CD4-positive, CD25-positive, alpha-beta regulatory T cell (primary cell): Measurements from ENCODE around the gene CEP89. TPM values are rescaled to one million over a fixed set of nuclear protein-coding genes. Genes with fewer than 3 reads are reported as not detected.
"Not testable (repeated sequence)": the region's sequence is repeated elsewhere in the genome, so short reads cannot be mapped to it uniquely, and the experiment has no call there.

ENCODE experiments used
- ATAC-seq, 2 donors: fragments of 150-1000 bp; cut with Tn5 transposase; one replicate each; pipeline ENCODE4 v1.10.0; 2021; ENCODE audit warnings: low read depth in 2 of 2, moderate number of reproducible peaks in 2 of 2, moderate library complexity in 1 of 2
- DNase-seq, 3 donors: peaks; one replicate each; pipeline versions ENCODE4 v3.0.0 to v3.0.0-alpha.2; 2012 to 2022; ENCODE audit warnings: mixed read lengths in 1 of 3
- H3K27ac ChIP-seq: one replicate; pipeline ENCODE4 v1.7.0; 2013; ENCODE audit warnings: mild to moderate bottlenecking, low read length; ENCODE audit not compliant: insufficient read depth, poor library complexity, severe bottlenecking
- H3K27me3 ChIP-seq: one replicate; pipeline ENCODE4 v1.7.0; 2013; ENCODE audit warnings: low read length; ENCODE audit not compliant: control insufficient read depth, insufficient read depth
- H3K36me3 ChIP-seq: one replicate; pipeline ENCODE4 v1.7.0; 2013; ENCODE audit warnings: mild to moderate bottlenecking, low read length, moderate library complexity; ENCODE audit not compliant: control insufficient read depth, insufficient read depth
- H3K4me1 ChIP-seq: 2 replicates; pipeline ENCODE4 v1.7.0; 2013; ENCODE audit warnings: mild to moderate bottlenecking, low read length; ENCODE audit not compliant: insufficient read depth, control insufficient read depth, poor library complexity, severe bottlenecking
- H3K4me3 ChIP-seq: one replicate; pipeline ENCODE4 v1.7.0; 2013; ENCODE audit warnings: low read depth, mild to moderate bottlenecking, low read length, moderate library complexity
- H3K9me3 ChIP-seq, 2 experiments: 1 replicate in 1 of 2; 2 replicates in 1 of 2; pipeline ENCODE4 v1.7.0; 2013; ENCODE audit warnings: low read length in 2 of 2, mild to moderate bottlenecking in 1 of 2, moderate library complexity in 1 of 2; ENCODE audit not compliant: control insufficient read depth in 2 of 2
- H3K27ac Mint-ChIP-seq, 3 donors: one replicate each; pipeline ENCODE4 v1.8.0; 2020 to 2022; ENCODE audit warnings: mild to moderate bottlenecking in 3 of 3, mixed read lengths in 3 of 3, moderate library complexity in 2 of 3
- H3K27me3 Mint-ChIP-seq: one replicate; pipeline ENCODE4 v1.8.0; 2022; ENCODE audit warnings: mild to moderate bottlenecking, mixed read lengths
- H3K36me3 Mint-ChIP-seq: one replicate; pipeline ENCODE4 v1.8.0; 2020; ENCODE audit warnings: mixed read lengths
- H3K4me1 Mint-ChIP-seq, 4 donors: one replicate each; pipeline ENCODE4 v1.8.0; 2020 to 2022; ENCODE audit warnings: mixed read lengths in 4 of 4, mild to moderate bottlenecking in 1 of 4
- H3K4me3 Mint-ChIP-seq, 4 donors: one replicate each; pipeline ENCODE4 v1.8.0; 2020 to 2022; ENCODE audit warnings: mild to moderate bottlenecking in 4 of 4, mixed read lengths in 4 of 4, moderate library complexity in 3 of 4
- H3K9me3 Mint-ChIP-seq, 7 donors: one replicate each; pipeline ENCODE4 v1.8.0; 2020 to 2022; ENCODE audit warnings: mixed read lengths in 7 of 7, mild to moderate bottlenecking in 3 of 7, moderate library complexity in 2 of 7
- polyA plus RNA-seq, 4 donors: library from polyadenylated mRNA; unstranded; fragments of 300-500 nt; fragmentation: Illumina TruSeq; gene quantifications; one replicate each; pipeline ENCODE4 v1.2.3, GENCODE V29; 2021
- total RNA-seq: library from RNA; stranded (reverse); gene quantifications from one replicate; pipeline ENCODE4 v1.2.3, GENCODE V29; 2022

CEP89 gene
- total and polyA plus RNA-seq, 5 donors from 2014 or later, result 8.7 to 11.3 (median 10.2) TPM

DNA sequence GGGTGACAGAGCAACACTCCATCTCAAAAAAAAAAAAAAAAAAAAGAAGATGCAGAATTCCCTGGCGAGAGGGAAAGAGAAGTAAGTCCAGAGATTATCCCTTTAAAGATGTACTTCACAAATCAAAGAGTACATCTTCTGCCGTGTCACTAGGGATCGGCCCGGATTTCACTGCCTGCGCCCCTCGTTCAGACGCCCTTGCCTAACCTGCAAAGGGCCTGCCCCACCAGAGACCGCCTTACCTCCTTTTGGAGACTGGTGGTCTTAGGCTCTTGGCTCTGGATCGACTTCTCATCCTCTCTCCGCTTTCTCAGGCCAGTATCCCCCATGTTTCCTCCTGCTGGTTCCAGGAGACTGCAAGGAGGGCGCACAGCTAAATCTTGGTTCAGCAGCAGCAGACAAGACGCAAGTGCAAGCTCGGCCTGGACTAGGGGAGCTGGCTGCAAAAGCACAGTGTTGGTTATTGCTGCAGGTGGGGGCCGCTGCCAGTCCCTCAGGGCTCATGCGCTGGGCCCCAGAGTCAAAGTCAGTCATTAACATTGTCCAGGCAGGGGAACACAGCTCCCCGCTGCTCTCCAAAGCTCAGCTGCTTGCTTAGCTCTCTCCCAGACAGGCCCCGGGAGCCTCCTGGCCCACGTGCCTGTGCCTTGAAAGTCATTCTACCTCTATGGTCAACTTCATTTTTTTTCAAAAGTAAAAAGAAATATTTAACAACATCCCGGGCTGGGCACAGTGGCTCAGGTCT lies 103.4 kb downstream of the CEP89 start:
- no peaks in the 10 kb centered on the region for H3K27me3 ChIP-seq
- H3K4me1 ChIP-seq, result no peaks in the 10 kb centered on the region
- no peak overlapping the region for H3K27ac Mint-ChIP-seq
- no peak for DNase-seq
- peaks cover 0 to 2% (median 0%) of the 10 kb centered on the region in 4 donors for H3K4me1 Mint-ChIP-seq
- H3K9me3 ChIP-seq, result no peaks in the 10 kb centered on the region
- H3K4me3 Mint-ChIP-seq, result no peak overlapping the region
- no peaks in the 10 kb centered on the region for H3K36me3 ChIP-seq
- H3K36me3 Mint-ChIP-seq, result no peaks in the 10 kb centered on the region
- no peak for ATAC-seq
- H3K27ac ChIP-seq, result no peak overlapping the region
- peaks cover 0 to 2% (median 0%) of the 10 kb centered on the region in 7 donors for H3K9me3 Mint-ChIP-seq
- H3K27me3 Mint-ChIP-seq, result peaks cover 4% of the 10 kb centered on the region
- no peak overlapping the region for H3K4me3 ChIP-seq

- not testable (repeated sequence) for H3K27me3 ChIP-seq, H3K4me3 ChIP-seq, H3K36me3 ChIP-seq, H3K27ac Mint-ChIP-seq, H3K4me1 Mint-ChIP-seq, H3K27ac ChIP-seq, H3K4me3 Mint-ChIP-seq, H3K27me3 Mint-ChIP-seq, DNase-seq, H3K4me1 ChIP-seq, H3K36me3 Mint-ChIP-seq, ATAC-seq, H3K9me3 ChIP-seq, H3K9me3 Mint-ChIP-seq
Measured at GRCh38 chr19:32867436-32867835, 104.3 kb downstream of the CEP89 start.

GRCh38 chr19:32866564-32867265 lies 105.0 kb downstream of the CEP89 start:
- ATAC-seq (no peak), DNase-seq (no peak)
- Histone ChIP-seq H3K4me3 (no peak overlapping the region), H3K36me3 (no peaks in the 10 kb centered on the region), H3K27me3 (no peaks in the 10 kb centered on the region), H3K9me3 (no peaks in the 10 kb centered on the region), H3K27ac (no peak overlapping the region), H3K4me1 (no peaks in the 10 kb centered on the region)
- no peaks in the 10 kb centered on the region for H3K9me3 Mint-ChIP-seq
- peaks cover 4% of the 10 kb centered on the region for H3K27me3 Mint-ChIP-seq
- H3K27ac Mint-ChIP-seq, result peak overlapping the region in 1 of 3 donors; percentile 15
- H3K4me1 Mint-ChIP-seq, result peaks cover 0 to 2% (median 0%) of the 10 kb centered on the region in 4 donors
- no peaks in the 10 kb centered on the region for H3K36me3 Mint-ChIP-seq
- H3K4me3 Mint-ChIP-seq, result no peak overlapping the region

GRCh38 chr19:32866061-32866460 lies 105.7 kb downstream of the CEP89 start:
- no peak overlapping the region for H3K4me3 ChIP-seq
- H3K36me3 ChIP-seq, result no peaks in the 10 kb centered on the region
- no peaks in the 10 kb centered on the region for H3K27me3 ChIP-seq
- Mint-ChIP-seq H3K4me3 (peak overlapping the region in 1 of 4 donors; percentile 65), H3K27me3 (no peaks in the 10 kb centered on the region), H3K4me1 (peaks cover 0 to 2% (median 0%) of the 10 kb centered on the region in 4 donors), H3K27ac (peak overlapping the region in 2 of 3 donors; percentile 14 to 42), H3K9me3 (no peaks in the 10 kb centered on the region), H3K36me3 (no peaks in the 10 kb centered on the region)
- no peak overlapping the region for H3K27ac ChIP-seq
- no peaks in the 10 kb centered on the region for H3K9me3 ChIP-seq
- H3K4me1 ChIP-seq, result no peaks in the 10 kb centered on the region
- ATAC-seq (no peak), DNase-seq (no peak)

DNA sequence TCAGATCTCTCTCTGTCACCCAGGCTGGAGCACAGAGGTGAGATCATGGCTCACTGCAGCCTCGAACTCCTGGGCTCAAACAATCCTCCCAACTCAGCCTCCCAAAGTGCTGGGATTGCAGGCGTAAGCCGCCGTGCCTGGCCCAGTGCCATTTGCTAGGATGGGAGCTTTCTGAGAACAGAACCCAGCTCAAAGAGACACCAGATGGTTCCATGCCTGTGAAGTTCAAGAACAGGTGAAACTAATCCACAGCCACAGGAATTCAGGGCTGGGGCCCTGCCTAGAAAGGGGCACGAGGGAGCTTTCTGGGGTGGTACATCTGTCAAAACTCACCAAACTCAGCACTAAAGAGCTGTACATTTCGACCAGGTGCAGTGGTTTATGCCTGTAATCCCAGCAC lies 106.4 kb downstream of the CEP89 start:
- no peak overlapping the region for H3K4me3 Mint-ChIP-seq
- Histone ChIP-seq H3K27me3 (no peaks in the 10 kb centered on the region), H3K9me3 (no peaks in the 10 kb centered on the region), H3K4me3 (no peak overlapping the region), H3K36me3 (no peaks in the 10 kb centered on the region), H3K4me1 (no peaks in the 10 kb centered on the region), H3K27ac (no peak overlapping the region)
- ATAC-seq (no peak), DNase-seq (no peak)
- H3K27ac Mint-ChIP-seq, result no peak overlapping the region
- H3K36me3 Mint-ChIP-seq, result no peaks in the 10 kb centered on the region
- peaks cover 0 to 2% (median 0%) of the 10 kb centered on the region in 4 donors for H3K4me1 Mint-ChIP-seq
- H3K9me3 Mint-ChIP-seq, result no peaks in the 10 kb centered on the region
- H3K27me3 Mint-ChIP-seq, result no peaks in the 10 kb centered on the region

DNA sequence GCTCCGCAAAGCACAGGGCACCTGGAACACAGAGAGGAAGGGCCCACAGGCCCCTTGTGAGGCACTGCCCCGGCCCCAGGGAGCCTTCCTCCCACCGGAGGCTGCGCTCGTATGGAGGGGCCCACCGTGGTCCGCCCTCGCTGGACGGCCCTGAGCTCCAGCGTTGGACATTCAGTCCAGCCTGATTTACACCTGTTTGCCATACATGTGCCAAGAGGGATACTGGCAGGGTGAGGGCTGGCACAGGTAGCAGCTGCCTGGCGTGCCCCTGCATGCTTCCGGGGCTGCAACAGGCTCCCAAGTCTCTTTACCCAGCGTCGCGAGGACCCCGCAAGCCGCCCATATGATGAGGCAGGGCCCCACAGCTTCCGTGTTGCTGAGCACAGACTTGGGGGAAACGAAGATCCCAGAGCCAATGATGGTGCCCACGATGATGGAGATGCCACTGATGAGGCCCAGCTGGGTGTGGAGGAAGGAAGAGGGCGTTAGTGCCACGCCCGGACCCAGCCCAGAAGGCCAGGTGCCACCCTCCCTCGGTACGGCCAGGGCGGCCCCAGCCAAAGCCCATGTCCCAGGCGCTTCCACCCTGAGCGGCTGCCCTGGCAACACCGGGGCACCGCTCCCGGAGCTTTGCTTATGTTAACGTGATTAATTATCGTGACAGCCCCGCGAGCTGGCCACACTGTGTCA lies 107.3 kb downstream of the CEP89 start:
- H3K9me3 Mint-ChIP-seq, result no peaks in the 10 kb centered on the region
- ATAC-seq, result no peak

GRCh38 chr19:32863841-32864240 lies 107.9 kb downstream of the CEP89 start:
- Histone ChIP-seq H3K27me3 (no peaks in the 10 kb centered on the region), H3K27ac (no peak overlapping the region), H3K9me3 (no peaks in the 10 kb centered on the region), H3K36me3 (no peaks in the 10 kb centered on the region), H3K4me3 (no peak overlapping the region), H3K4me1 (no peaks in the 10 kb centered on the region)
- Mint-ChIP-seq H3K9me3 (no peaks in the 10 kb centered on the region), H3K36me3 (peaks cover 4% of the 10 kb centered on the region), H3K27me3 (no peaks in the 10 kb centered on the region), H3K4me3 (no peak overlapping the region), H3K4me1 (peaks cover 0 to 2% (median 0%) of the 10 kb centered on the region in 4 donors), H3K27ac (no peak overlapping the region)
- ATAC-seq (no peak), DNase-seq (no peak)

More for the DNA sequence above, 107.3 kb downstream of the CEP89 start:
- Histone ChIP-seq H3K9me3 (no peaks in the 10 kb centered on the region), H3K27me3 (no peaks in the 10 kb centered on the region), H3K4me1 (no peaks in the 10 kb centered on the region), H3K36me3 (no peaks in the 10 kb centered on the region), H3K27ac (no peak overlapping the region), H3K4me3 (no peak overlapping the region)
- H3K27ac Mint-ChIP-seq, result no peak overlapping the region
- peaks cover 0 to 2% (median 0%) of the 10 kb centered on the region in 4 donors for H3K4me1 Mint-ChIP-seq
- H3K4me3 Mint-ChIP-seq, result no peak overlapping the region
- no peak for DNase-seq
- no peaks in the 10 kb centered on the region for H3K27me3 Mint-ChIP-seq
- peaks cover under 1% of the 10 kb centered on the region for H3K36me3 Mint-ChIP-seq
